A673 (cell line): Measurements from ENCODE around the gene INPP4B. TPM values are rescaled to one million over a fixed set of nuclear protein-coding genes. Genes with fewer than 3 reads are reported as not detected.

Source experiments
- BruUV-seq: library from RNA; stranded (reverse); fragments of 400-500 nt; replicated peaks from 2 replicates; lab custom pipeline; 2021; lab: Mats Ljungman, UMichigan
- CTCF ChIA-PET: fragments of 300-600 bp; sonication (Branson Sonifier 250); formaldehyde crosslinking; loops from one replicate; lab custom pipeline; 2022; ENCODE audit warnings: antibody characterized with exemption; lab: Charles Lee
- POLR2A ChIA-PET: fragments of 300-600 bp; sonication (Branson Sonifier 250); formaldehyde crosslinking; loops from one replicate; lab custom pipeline; 2022; ENCODE audit warnings: antibody characterized with exemption; ENCODE audit not compliant: low non-redundant PET; lab: Charles Lee
- DNase-seq: peaks from one replicate; pipeline ENCODE4 v3.0.0-alpha.2; 2015; ENCODE audit warnings: low spot score
- H3K27ac ChIP-seq: fragments of 200-600 bp; sonication (generic); 2 replicates; pipeline ENCODE4 v1.5.1; 2016; ENCODE audit warnings: mixed run types, low read depth, mild to moderate bottlenecking, mixed read lengths, antibody characterized with exemption, low read length; ENCODE audit not compliant: poor library complexity, severe bottlenecking
- H3K27me3 ChIP-seq: fragments of 200-600 bp; sonication (generic); replicated peaks from 2 replicates; pipeline ENCODE4 v1.6.1; 2017; ENCODE audit warnings: mixed run types, low read depth, mild to moderate bottlenecking, mixed read lengths, antibody characterized with exemption, low read length; ENCODE audit not compliant: insufficient read depth, poor library complexity
- H3K36me3 ChIP-seq: fragments of 200-600 bp; sonication (generic); 2 replicates; pipeline ENCODE4 v1.6.1; 2016; ENCODE audit warnings: mixed run types, mild to moderate bottlenecking, mixed read lengths, antibody characterized with exemption, low read length; ENCODE audit not compliant: insufficient read depth, poor library complexity, severe bottlenecking
- H3K4me1 ChIP-seq: fragments of 200-600 bp; sonication (generic); 2 replicates; pipeline ENCODE4 v1.6.1; 2017; ENCODE audit warnings: mixed run types, mild to moderate bottlenecking, mixed read lengths, antibody characterized with exemption, low read length; ENCODE audit not compliant: insufficient read depth, poor library complexity, severe bottlenecking
- H3K4me3 ChIP-seq: fragments of 200-600 bp; sonication (generic); 2 replicates; pipeline ENCODE4 v1.5.1; 2016; ENCODE audit warnings: low read depth, mixed run types, mild to moderate bottlenecking, mixed read lengths, low read length; ENCODE audit not compliant: poor library complexity, severe bottlenecking
- H3K9me3 ChIP-seq: fragments of 200-600 bp; sonication (generic); 2 replicates; pipeline ENCODE4 v1.6.1; 2016; ENCODE audit warnings: mixed run types, low read depth, mild to moderate bottlenecking, mixed read lengths, antibody characterized with exemption, low read length; ENCODE audit not compliant: poor library complexity, severe bottlenecking
- CTCF ChIP-seq: fragments of 300-800, 200-600 bp; sonication (generic); conservative IDR thresholded peaks from 2 replicates; pipeline ENCODE4 v1.5.1; 2017; ENCODE audit warnings: low read depth, mild to moderate bottlenecking, antibody characterized with exemption, low read length, moderate library complexity, mixed read lengths
- EZH2 ChIP-seq: fragments of 200-600 bp; sonication (generic); IDR thresholded peaks from 2 replicates; pipeline ENCODE4 v1.6.1; 2017; ENCODE audit warnings: borderline replicate concordance, low read depth, mild to moderate bottlenecking, mixed read lengths, antibody characterized with exemption, low read length; ENCODE audit not compliant: poor library complexity, severe bottlenecking
- intact Hi-C: fragments of 100-400 bp; cut with micrococcal nuclease; formaldehyde crosslinking; loops from one replicate; pipeline ENCODE4 v1.10.0; 2022; ENCODE audit not compliant: unreplicated experiment
- total RNA-seq: library from RNA; stranded (reverse); gene quantifications from 2 replicates; pipeline ENCODE4 v1.2.3, GENCODE V29; 2021

INPP4B gene
- total RNA-seq, 1 experiment from 2014 or later: 13.1 TPM

GRCh38 chr4:142316025-142316424 lies 530.1 kb downstream of the INPP4B start:
- POLR2A ChIA-PET: no interaction called here
- TF ChIP-seq CTCF (no peak), EZH2 (no peak)

GRCh38 chr4:142314686-142315085 lies 531.4 kb downstream of the INPP4B start:
- no TSS peak for BruUV-seq
- CTCF ChIA-PET: interaction anchor here (0.5 kb wide), 1 partner anchor 17 kb away, joined by 5 read pairs; no protein-coding TSS in a partner anchor
- TF ChIP-seq CTCF (no peak), EZH2 (no peak)
- Histone ChIP-seq H3K27ac (no peak overlapping the region), H3K4me3 (no peak overlapping the region), H3K4me1 (peaks cover 4% of the 10 kb centered on the region), H3K9me3 (no peaks in the 10 kb centered on the region), H3K27me3 (no peaks in the 10 kb centered on the region), H3K36me3 (no peaks in the 10 kb centered on the region)
- intact Hi-C loops: no loop called here
- POLR2A ChIA-PET: no interaction called here
- no peak for DNase-seq

More at GRCh38 chr4:142316025-142316424, 530.1 kb downstream of the INPP4B start:
- Histone ChIP-seq H3K4me1 (peaks cover 4% of the 10 kb centered on the region), H3K4me3 (no peak overlapping the region), H3K27me3 (no peaks in the 10 kb centered on the region), H3K9me3 (no peaks in the 10 kb centered on the region), H3K36me3 (no peaks in the 10 kb centered on the region), H3K27ac (peak overlapping the region; percentile 11)
- intact Hi-C loops: no loop called here
- DNase-seq: no peak
- no TSS peak for BruUV-seq
- CTCF ChIA-PET: no interaction called here

GRCh38 chr4:142314247-142314646 lies 531.9 kb downstream of the INPP4B start:
- CTCF ChIA-PET: no interaction called here
- POLR2A ChIA-PET: no interaction called here
- H3K27ac ChIP-seq: no peak overlapping the region
- intact Hi-C loops: no loop called here
- no peak for DNase-seq
- H3K9me3 ChIP-seq: no peaks in the 10 kb centered on the region
- no peak overlapping the region for H3K4me3 ChIP-seq
- TF ChIP-seq CTCF (no peak), EZH2 (no peak)
- H3K36me3 ChIP-seq: no peaks in the 10 kb centered on the region
- H3K27me3 ChIP-seq: no peaks in the 10 kb centered on the region
- peaks cover 4% of the 10 kb centered on the region for H3K4me1 ChIP-seq
- no TSS peak for BruUV-seq
